SU-DHL-6 (cell line): Measurements from ENCODE around the gene LTBP1.

Source experiments
- H2AFZ ChIP-seq: fragments of 200-600 bp; sonication (generic); 2 replicates; pipeline ENCODE4 v1.6.1; 2014; ENCODE audit warnings: low read depth, mild to moderate bottlenecking, moderate library complexity, mixed read lengths, antibody characterized with exemption, low read length; ENCODE audit not compliant: severe bottlenecking
- H3F3A ChIP-seq: fragments of 200-600 bp; shearing (Covaris generic); 2 replicates; pipeline ENCODE4 v1.6.0; 2016; ENCODE audit warnings: antibody characterized with exemption, mild to moderate bottlenecking; ENCODE audit not compliant: insufficient read depth
- H3K27ac ChIP-seq: fragments of 200-600 bp; sonication (generic); 2 replicates; pipeline ENCODE4 v1.5.1; 2016; ENCODE audit warnings: low read depth, mild to moderate bottlenecking, low read length, moderate library complexity, mixed read lengths
- H3K27me3 ChIP-seq: fragments of 200-600 bp; sonication (generic), shearing (Covaris generic); 2 replicates; pipeline ENCODE4 v1.6.0; 2014; ENCODE audit warnings: mild to moderate bottlenecking, low read length
- H3K36me3 ChIP-seq: fragments of 200-600 bp; sonication (generic); 2 replicates; pipeline ENCODE4 v1.6.1; 2014; ENCODE audit warnings: mild to moderate bottlenecking, low read length, mixed read lengths
- H3K4me2 ChIP-seq: fragments of 300-600, 200-600 bp; shearing (Covaris generic), sonication (generic); 2 replicates; pipeline ENCODE4 v1.6.0; 2014; ENCODE audit warnings: low read length, low read depth, mild to moderate bottlenecking; ENCODE audit not compliant: poor library complexity, severe bottlenecking
- H3K4me3 ChIP-seq: fragments of 200-600 bp; sonication (generic); 2 replicates; pipeline ENCODE4 v1.5.1; 2014; ENCODE audit warnings: antibody characterized with exemption, low read length, mild to moderate bottlenecking, mixed read lengths; ENCODE audit not compliant: insufficient read depth, poor library complexity, severe bottlenecking
- H3K79me2 ChIP-seq: fragments of 200-600 bp; sonication (generic); 2 replicates; pipeline ENCODE4 v1.6.1; 2014; ENCODE audit warnings: mild to moderate bottlenecking, low read length, moderate library complexity; ENCODE audit not compliant: insufficient read depth
- H3K9ac ChIP-seq: fragments of 200-600 bp; sonication (generic); 2 replicates; pipeline ENCODE4 v1.7.0; 2014; ENCODE audit warnings: mild to moderate bottlenecking, low read length
- H3K9me2 ChIP-seq: fragments of 200-600 bp; sonication (generic); replicated peaks from 2 replicates; pipeline ENCODE4 v1.6.1; 2014; ENCODE audit warnings: low read length; ENCODE audit not compliant: insufficient read depth
- H3K9me3 ChIP-seq: fragments of 200-600 bp; sonication (generic); 2 replicates; pipeline ENCODE4 v1.6.1; 2014; ENCODE audit warnings: low read length, mixed read lengths; ENCODE audit not compliant: insufficient read depth
- H4K20me1 ChIP-seq: fragments of 200-600 bp; sonication (generic); 2 replicates; pipeline ENCODE4 v1.6.1; 2014; ENCODE audit warnings: low read depth, mild to moderate bottlenecking, antibody characterized with exemption, low read length, moderate library complexity, mixed read lengths
- CTCF ChIP-seq: fragments of 200-600 bp; sonication (generic); IDR thresholded peaks from one replicate; pipeline ENCODE4 v1.5.1; 2017; ENCODE audit warnings: antibody characterized with exemption, mild to moderate bottlenecking, low read length, moderate library complexity; ENCODE audit not compliant: insufficient read depth, poor library complexity, severe bottlenecking
- EZH2phosphoT487 ChIP-seq: fragments of 200-600 bp; sonication (generic), shearing (Covaris generic); conservative IDR thresholded peaks from 2 replicates; pipeline ENCODE4 v1.6.1; 2018; ENCODE audit warnings: mild to moderate bottlenecking, antibody characterized with exemption, low read length, moderate library complexity, mixed read lengths

The LTBP1 gene

GRCh38 chr2:33158482-33159003 lies 211.8 kb downstream of the LTBP1 start:
- TF ChIP-seq EZH2phosphoT487 (no peak), CTCF (no peak)
- Histone ChIP-seq H3K36me3 (peaks cover 5% of the 10 kb centered on the region; the same call in 1 of the 2 replicates), H3K9me2 (no peaks in the 10 kb centered on the region), H3F3A (no peaks in the 10 kb centered on the region), H3K9me3 (no peaks in the 10 kb centered on the region), H3K79me2 (peaks cover 80% of the 10 kb centered on the region; the same call in 1 of the 2 replicates), H3K4me3 (no peak overlapping the region), H2AFZ (no peak overlapping the region), H3K9ac (no peak overlapping the region), H3K27ac (no peak overlapping the region), H3K27me3 (no peaks in the 10 kb centered on the region), H3K4me2 (no peak overlapping the region), H4K20me1 (no peaks in the 10 kb centered on the region)

- no peak for TF ChIP-seq EZH2phosphoT487
- no peak for TF ChIP-seq CTCF
- H3F3A ChIP-seq: no peaks in the 10 kb centered on the region
- H3K79me2 ChIP-seq: peaks cover 67% of the 10 kb centered on the region; the same call in 1 of the 2 replicates
- no peak overlapping the region for H3K9ac ChIP-seq
- no peak overlapping the region for H3K4me3 ChIP-seq
- peaks cover 5% of the 10 kb centered on the region; the same call in 1 of the 2 replicates for H3K36me3 ChIP-seq
- no peak overlapping the region for H3K4me2 ChIP-seq
- H2AFZ ChIP-seq: no peak overlapping the region
- H3K27ac ChIP-seq: no peak overlapping the region
- no peaks in the 10 kb centered on the region for H3K9me2 ChIP-seq
- H4K20me1 ChIP-seq: no peaks in the 10 kb centered on the region
- no peaks in the 10 kb centered on the region for H3K27me3 ChIP-seq
- no peaks in the 10 kb centered on the region for H3K9me3 ChIP-seq
These were observed 213.4 kb downstream of the LTBP1 start for GRCh38 chr2:33160191-33160590.

GRCh38 chr2:33166287-33166881 lies 219.6 kb downstream of the LTBP1 start:
- Histone ChIP-seq H3K9ac (no peak overlapping the region), H3F3A (no peaks in the 10 kb centered on the region), H3K4me2 (no peak overlapping the region), H4K20me1 (no peaks in the 10 kb centered on the region), H3K27me3 (no peaks in the 10 kb centered on the region), H2AFZ (no peak overlapping the region), H3K79me2 (peaks cover 44% of the 10 kb centered on the region; the same call in 1 of the 2 replicates), H3K4me3 (no peak overlapping the region), H3K36me3 (peaks cover 16% of the 10 kb centered on the region), H3K9me3 (no peaks in the 10 kb centered on the region), H3K27ac (no peak overlapping the region), H3K9me2 (no peaks in the 10 kb centered on the region)
- no peak for TF ChIP-seq EZH2phosphoT487

- Histone ChIP-seq H3K9ac (no peak overlapping the region), H3K27ac (no peak overlapping the region), H3K9me2 (no peaks in the 10 kb centered on the region), H3K27me3 (no peaks in the 10 kb centered on the region), H3K9me3 (no peaks in the 10 kb centered on the region), H3F3A (no peaks in the 10 kb centered on the region), H3K4me3 (no peak overlapping the region), H3K79me2 (peaks cover 32% of the 10 kb centered on the region; the same call in 1 of the 2 replicates), H3K36me3 (peaks cover 12% of the 10 kb centered on the region), H3K4me2 (no peak overlapping the region), H2AFZ (no peak overlapping the region), H4K20me1 (no peaks in the 10 kb centered on the region)
- TF ChIP-seq EZH2phosphoT487: no peak
- TF ChIP-seq CTCF: no peak
These were observed 221.0 kb downstream of the LTBP1 start for GRCh38 chr2:33167622-33168245.
